PC-3 (cell line): ENCODE results near the gene LRP1B.
"Not testable (repeated sequence)": the region's sequence is repeated elsewhere in the genome, so short reads cannot be mapped to it uniquely, and the experiment has no call there.

Source experiments
- CTCF ChIP-seq: fragments of 300-600 bp; sonication (generic); conservative IDR thresholded peaks from 2 replicates; pipeline ENCODE4 v1.5.1; 2017; ENCODE audit warnings: antibody characterized with exemption, low read depth, mild to moderate bottlenecking, low read length
- EZH2 ChIP-seq: fragments of 300-600 bp; sonication (generic); IDR thresholded peaks from one replicate; pipeline ENCODE4 v1.6.1; 2017; ENCODE audit warnings: antibody characterized with exemption, mild to moderate bottlenecking, low read length; ENCODE audit not compliant: unreplicated experiment
- EZH2phosphoT487 ChIP-seq: fragments of 300-600 bp; sonication (generic); IDR thresholded peaks from 2 replicates; pipeline ENCODE4 v1.6.1; 2018; ENCODE audit warnings: mild to moderate bottlenecking, antibody characterized with exemption, low read length, borderline replicate concordance

- not testable (repeated sequence) for TF ChIP-seq CTCF, EZH2, EZH2phosphoT487
Observed at GRCh38 chr2:141169117-141169516, 961.7 kb downstream of the LRP1B start.
